ENCODE measurements around the gene MAB21L4. TPM values are rescaled to one million over a fixed set of nuclear protein-coding genes. Genes with fewer than 3 reads are reported as not detected.

The MAB21L4 gene
- polyA plus RNA-seq, 1 of the 3 experiments (the other 2 are of a cell fraction): not detected

DNA sequence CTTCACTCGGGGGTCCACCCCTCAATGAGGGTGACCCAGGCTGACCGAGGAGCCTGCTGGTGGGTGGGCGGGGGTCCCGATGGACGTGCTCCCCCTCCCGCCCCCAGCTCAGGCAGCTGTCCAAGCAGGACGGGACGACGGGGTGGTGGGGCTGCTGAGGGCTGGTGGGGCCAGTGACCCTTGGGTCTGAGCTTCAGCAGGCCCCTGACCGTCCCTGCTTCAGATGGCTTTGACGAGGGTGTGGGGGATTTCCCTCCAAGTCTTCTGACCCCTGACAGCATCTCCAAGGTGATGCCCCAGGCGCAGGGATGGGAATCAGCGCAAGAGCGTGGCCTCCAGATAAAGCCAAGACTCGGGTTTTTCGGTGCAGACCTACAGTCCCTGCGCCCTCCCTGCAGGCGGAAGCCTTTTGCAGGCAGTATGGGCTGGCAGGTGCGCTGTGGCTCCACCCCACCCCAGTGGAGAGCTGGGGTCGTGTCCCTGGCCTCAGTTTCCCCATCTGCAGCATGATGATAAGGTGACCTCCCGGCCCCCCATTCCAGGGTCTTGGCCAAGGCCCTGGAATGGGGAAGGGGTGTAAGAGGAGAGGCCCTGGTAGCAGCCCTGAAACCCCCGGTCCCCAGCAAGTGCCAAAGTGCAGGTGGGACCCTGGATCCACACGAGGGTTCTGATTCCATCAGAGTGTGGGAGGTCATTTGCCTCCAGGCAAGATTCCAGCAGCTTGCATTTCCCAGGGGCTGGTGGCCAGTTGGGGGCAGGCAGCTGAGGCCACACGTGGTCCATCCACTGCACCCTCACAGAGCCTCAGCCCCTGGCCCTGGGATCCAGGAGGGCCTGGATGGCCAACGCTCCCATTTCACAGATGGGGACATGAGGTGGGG is 18.9 kb upstream of the MAB21L4 start:
- 43% methylated on average over 4 of the region's 25 CpGs for WGBS (ENCODE audit: low lambda C conversion rate)
- Histone ChIP-seq H3K9me3 (no peaks in the 10 kb centered on the region), H2AFZ (ENCODE audit: low read depth) (no peak overlapping the region), H3K4me1 (ENCODE audit: control insufficient read depth in 1 of 2, insufficient read depth in 2 of 2, low read depth in 1 of 2, low read length in 1 of 2) (peaks cover 3 to 48% of the 10 kb centered on the region in 2 experiments; a peak in 1 of 4 replicates), H3K4me3 (ENCODE audit: low read depth in 2 of 2, low read length in 1 of 2) (peak overlapping the region in 1 of 2 experiments; percentile 40; a peak in 1 of 4 replicates), H3K9ac (no peak overlapping the region), H4K20me1 (ENCODE audit: insufficient read depth) (no peaks in the 10 kb centered on the region), H3K9me2 (no peaks in the 10 kb centered on the region), H3K79me2 (ENCODE audit: insufficient read depth) (no peaks in the 10 kb centered on the region), H3K4me2 (no peak overlapping the region), H3K27me3 (ENCODE audit: insufficient read depth) (no peaks in the 10 kb centered on the region), H3K27ac (ENCODE audit: low read depth in 2 of 2, low read length in 1 of 2) (no peak overlapping the region), H3F3A (replicated peaks; ENCODE audit: insufficient read depth) (no peaks in the 10 kb centered on the region), H3K36me3 (replicated peaks in 1 of 2; ENCODE audit: control insufficient read depth in 1 of 2, insufficient read depth in 2 of 2, low read length in 1 of 2) (no peaks in the 10 kb centered on the region)
- ChIA-PET CTCF (interaction anchor here (0.6 to 2.9 kb wide), 58 partner anchors 8 to 400 kb away, joined by 3 to 25 read pairs (median 3); partner anchors contain the start of gene MTERF4), POLR2A (interaction anchor here (0.6 to 0.8 kb wide), 2 partner anchors 60 to 164 kb away, joined by 3 read pairs; no protein-coding TSS in a partner anchor)
- no peak for DNase-seq
- TF ChIP-seq, protein P1, sequence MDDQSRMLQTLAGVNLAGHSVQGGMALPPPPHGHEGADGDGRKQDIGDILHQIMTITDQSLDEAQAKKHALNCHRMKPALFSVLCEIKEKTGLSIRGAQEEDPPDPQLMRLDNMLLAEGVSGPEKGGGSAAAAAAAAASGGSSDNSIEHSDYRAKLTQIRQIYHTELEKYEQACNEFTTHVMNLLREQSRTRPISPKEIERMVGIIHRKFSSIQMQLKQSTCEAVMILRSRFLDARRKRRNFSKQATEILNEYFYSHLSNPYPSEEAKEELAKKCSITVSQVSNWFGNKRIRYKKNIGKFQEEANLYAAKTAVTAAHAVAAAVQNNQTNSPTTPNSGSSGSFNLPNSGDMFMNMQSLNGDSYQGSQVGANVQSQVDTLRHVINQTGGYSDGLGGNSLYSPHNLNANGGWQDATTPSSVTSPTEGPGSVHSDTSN (IDR thresholded peaks at IDR 0.05): no peak
- TF ChIP-seq NFIC (IDR thresholded peaks at IDR 0.05; ENCODE audit: borderline replicate concordance) (no peak), MEF2A (IDR thresholded peaks at IDR 0.05; ENCODE audit: borderline replicate concordance, low read depth) (no peak), RXRA (IDR thresholded peaks at IDR 0.05; ENCODE audit: borderline replicate concordance, low read depth) (no peak), TCF12 (IDR thresholded peaks at IDR 0.05) (no peak)
- TF ChIP-seq, protein P2, sequence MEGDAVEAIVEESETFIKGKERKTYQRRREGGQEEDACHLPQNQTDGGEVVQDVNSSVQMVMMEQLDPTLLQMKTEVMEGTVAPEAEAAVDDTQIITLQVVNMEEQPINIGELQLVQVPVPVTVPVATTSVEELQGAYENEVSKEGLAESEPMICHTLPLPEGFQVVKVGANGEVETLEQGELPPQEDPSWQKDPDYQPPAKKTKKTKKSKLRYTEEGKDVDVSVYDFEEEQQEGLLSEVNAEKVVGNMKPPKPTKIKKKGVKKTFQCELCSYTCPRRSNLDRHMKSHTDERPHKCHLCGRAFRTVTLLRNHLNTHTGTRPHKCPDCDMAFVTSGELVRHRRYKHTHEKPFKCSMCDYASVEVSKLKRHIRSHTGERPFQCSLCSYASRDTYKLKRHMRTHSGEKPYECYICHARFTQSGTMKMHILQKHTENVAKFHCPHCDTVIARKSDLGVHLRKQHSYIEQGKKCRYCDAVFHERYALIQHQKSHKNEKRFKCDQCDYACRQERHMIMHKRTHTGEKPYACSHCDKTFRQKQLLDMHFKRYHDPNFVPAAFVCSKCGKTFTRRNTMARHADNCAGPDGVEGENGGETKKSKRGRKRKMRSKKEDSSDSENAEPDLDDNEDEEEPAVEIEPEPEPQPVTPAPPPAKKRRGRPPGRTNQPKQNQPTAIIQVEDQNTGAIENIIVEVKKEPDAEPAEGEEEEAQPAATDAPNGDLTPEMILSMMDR (IDR thresholded peaks at IDR 0.05): no peak

- H3K4me2 ChIP-seq: no peak overlapping the region
- CTCF ChIA-PET: interaction anchor here (0.6 to 2.5 kb wide), 66 partner anchors 9 to 412 kb away, joined by 3 to 25 read pairs (median 3); partner anchors contain the start of gene MTERF4
Observed at GRCh38 chr2:240913810-240914644, 18.1 kb upstream of the MAB21L4 start.

More at GRCh38 chr2:240913810-240914644, 18.1 kb upstream of the MAB21L4 start:
- no peaks in the 10 kb centered on the region for H3K79me2 ChIP-seq (ENCODE audit: insufficient read depth)
- no peaks in the 10 kb centered on the region for H3F3A ChIP-seq (replicated peaks; ENCODE audit: insufficient read depth)
- H2AFZ ChIP-seq (ENCODE audit: low read depth): no peak overlapping the region
- H3K4me3 ChIP-seq (ENCODE audit: low read depth in 2 of 2, low read length in 1 of 2): peak overlapping the region in 1 of 2 experiments; percentile 40; a peak in 1 of 4 replicates
- 36% methylated on average over 21 of the region's 36 CpGs for WGBS (ENCODE audit: low lambda C conversion rate)
- no peak for TF ChIP-seq MXI1 (IDR thresholded peaks at IDR 0.05; ENCODE audit: low read depth, low read length)
- peak; percentile 66 for TF ChIP-seq SMC3 (IDR thresholded peaks at IDR 0.05; ENCODE audit: low read depth, low read length)
- peak; percentile 82 for TF ChIP-seq RAD21 (IDR thresholded peaks at IDR 0.05; ENCODE audit: low read length)
- TF ChIP-seq, protein P2 (IDR thresholded peaks at IDR 0.05): peak; percentile 93
- H3K9me3 ChIP-seq: no peaks in the 10 kb centered on the region
- no peaks in the 10 kb centered on the region for H3K27me3 ChIP-seq (ENCODE audit: insufficient read depth)
- H3K36me3 ChIP-seq (replicated peaks in 1 of 2; ENCODE audit: control insufficient read depth in 1 of 2, insufficient read depth in 2 of 2, low read length in 1 of 2): no peaks in the 10 kb centered on the region
- no peak overlapping the region for H3K9ac ChIP-seq
- H4K20me1 ChIP-seq (ENCODE audit: insufficient read depth): no peaks in the 10 kb centered on the region
- peak; percentile 94 for DNase-seq
- no peak overlapping the region; a peak in 1 of 4 replicates for H3K27ac ChIP-seq (ENCODE audit: low read depth in 2 of 2, low read length in 1 of 2)
- H3K4me1 ChIP-seq (ENCODE audit: control insufficient read depth in 1 of 2, insufficient read depth in 2 of 2, low read depth in 1 of 2, low read length in 1 of 2): peaks cover 3 to 52% of the 10 kb centered on the region in 2 experiments; a peak in 1 of 4 replicates
- H3K9me2 ChIP-seq: no peaks in the 10 kb centered on the region
- POLR2A ChIA-PET: interaction anchor here (0.6 to 0.8 kb wide), 2 partner anchors 61 to 164 kb away, joined by 3 read pairs; no protein-coding TSS in a partner anchor
